HG03442 (cell line): ENCODE measurements around the gene TMEM203.
A peak's percentile ranks its signal among the peaks of the same experiment; 100 is the strongest.

ENCODE experiments used
- ATAC-seq: cut with Tn5 transposase; IDR thresholded peaks from one replicate; pipeline ENCODE4 v1.9.1; 2021; ENCODE audit warnings: mild to moderate bottlenecking, moderate library complexity; ENCODE audit not compliant: unreplicated experiment

The TMEM203 gene

DNA sequence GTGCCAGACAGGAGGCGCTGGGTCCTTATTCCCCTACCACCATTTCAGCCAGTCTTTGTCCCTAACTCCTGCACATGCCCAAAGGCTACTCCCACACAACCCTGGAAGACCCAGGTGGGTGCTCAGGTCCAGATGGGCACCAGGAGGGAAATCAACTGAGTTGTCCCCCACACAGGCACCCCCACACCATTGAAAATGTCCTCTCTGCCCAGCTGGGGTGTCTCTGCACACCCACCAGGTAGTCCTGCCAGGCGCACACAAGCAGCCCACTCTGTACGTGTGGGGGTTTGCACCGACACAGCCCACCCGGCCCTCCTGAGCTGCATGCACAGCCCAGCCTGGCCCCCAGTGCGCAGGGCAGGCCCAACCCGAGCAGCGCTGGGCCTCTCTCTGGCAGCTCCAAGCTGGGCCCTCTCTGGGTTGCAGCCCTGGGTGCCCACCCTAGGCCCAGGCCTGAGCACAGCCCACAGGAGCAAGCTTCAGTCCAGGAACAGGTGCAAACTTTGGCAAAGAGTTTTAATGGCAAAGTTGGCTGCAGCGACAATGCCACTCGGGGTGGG is 14.4 kb upstream of the TMEM203 start:
- no peak for ATAC-seq

DNA sequence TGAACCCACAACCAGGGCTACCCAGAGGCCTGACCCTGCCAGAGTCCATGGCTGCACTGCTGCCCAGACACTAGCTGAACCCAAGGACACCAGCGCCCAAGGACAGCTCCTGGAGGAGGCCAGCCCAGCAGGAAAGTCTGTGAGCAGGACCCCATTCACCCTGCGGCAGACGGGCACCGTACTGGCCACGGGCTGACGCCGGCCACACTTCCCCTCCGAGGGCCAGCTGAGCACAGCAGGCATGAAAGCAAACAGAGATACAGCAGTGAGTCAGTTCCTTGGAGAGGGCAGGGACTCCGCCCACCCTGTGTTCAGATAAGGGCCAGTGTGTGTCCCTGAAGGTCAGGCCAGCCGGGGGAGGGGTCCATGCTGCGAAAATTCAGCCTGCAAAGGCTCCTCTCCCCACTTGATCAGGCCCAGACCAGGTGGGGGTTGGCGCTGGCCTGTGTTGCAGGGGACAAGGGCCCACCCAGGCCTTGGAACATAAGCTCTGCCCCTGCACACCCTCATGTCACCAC is 13.4 kb upstream of the TMEM203 start:
- no peak for ATAC-seq

GRCh38 chr9:137218212-137218753 is 12.8 kb upstream of the TMEM203 start:
- no peak for ATAC-seq

- no peak for ATAC-seq
These were observed 12.1 kb upstream of the TMEM203 start for GRCh38 chr9:137217276-137218211.

DNA sequence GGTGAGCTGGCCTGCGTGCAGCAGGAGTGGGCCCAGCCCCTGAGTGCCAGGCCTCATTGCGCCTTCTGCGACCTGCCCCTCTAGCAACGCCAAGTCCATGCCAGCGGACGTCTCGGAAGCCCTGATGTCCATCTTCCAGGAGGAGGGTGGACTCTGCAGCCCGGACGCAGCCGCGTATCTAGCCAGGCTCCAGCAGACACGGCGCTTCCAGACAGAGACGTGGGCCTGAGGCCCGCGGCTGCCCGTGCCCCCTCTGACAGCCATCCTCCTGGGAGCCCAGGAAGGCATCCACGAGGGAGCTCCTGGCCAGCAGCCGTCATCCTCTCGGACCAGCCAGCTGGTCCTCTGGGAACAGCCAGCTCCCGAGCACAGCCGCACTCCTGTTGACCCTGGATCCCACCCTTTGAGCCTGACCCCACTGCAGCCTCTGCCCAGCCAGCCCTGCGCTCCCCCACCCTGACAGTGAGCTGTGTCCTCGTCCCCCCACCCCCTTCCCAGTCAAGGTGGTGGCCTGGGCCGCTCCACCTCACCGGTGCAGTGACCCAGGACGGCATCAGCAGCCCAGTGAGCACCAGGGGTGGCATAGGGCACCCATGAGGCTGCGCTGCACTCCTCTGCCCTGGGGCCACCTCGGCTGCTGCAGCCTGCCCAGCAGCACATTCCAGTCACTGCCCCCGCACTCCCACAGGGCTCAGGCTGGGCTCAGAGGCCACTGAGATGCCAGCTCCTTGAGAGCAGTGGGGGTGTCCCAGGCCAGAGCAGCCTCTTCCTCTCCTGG is 10.9 kb upstream of the TMEM203 start:
- no peak for ATAC-seq

DNA sequence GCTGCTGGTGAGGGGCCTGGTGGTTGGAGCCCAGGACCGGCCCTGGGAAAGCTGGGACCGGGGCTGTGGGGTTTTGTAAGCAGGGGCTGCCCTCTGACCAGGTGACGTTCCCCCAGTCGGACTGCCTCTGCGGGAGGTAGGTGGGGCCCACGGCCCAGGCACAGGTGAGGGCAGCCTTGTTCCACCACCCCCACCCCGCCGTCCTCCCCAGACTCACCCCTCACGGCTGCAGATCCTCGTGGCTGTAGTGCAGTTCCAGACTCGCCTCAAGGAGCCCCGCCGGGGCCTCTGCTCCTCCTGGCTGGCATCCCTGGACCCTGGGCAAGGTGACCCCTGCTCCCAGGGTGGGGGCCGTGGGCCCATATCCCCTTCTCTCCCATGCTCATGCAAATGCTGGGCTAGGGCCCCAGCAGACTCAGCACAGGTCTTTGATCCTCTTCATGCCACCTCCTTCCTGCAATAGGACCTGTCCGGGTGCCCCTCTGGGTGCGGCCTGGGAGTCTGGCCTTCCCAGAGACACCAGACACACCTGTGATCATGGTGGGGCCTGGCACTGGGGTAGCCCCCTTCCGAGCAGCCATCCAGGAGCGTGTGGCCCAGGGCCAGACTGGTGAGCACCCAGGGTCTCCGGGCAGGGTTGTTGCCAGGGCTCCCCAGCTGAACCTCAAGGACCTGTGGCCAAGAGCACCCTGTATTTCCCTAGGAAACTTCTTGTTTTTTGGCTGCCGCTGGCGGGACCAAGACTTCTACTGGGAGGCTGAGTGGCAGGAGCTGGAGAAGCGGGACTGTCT is 9.9 kb upstream of the TMEM203 start:
- no peak for ATAC-seq

- ATAC-seq, result no peak
These were observed 9.2 kb upstream of the TMEM203 start for GRCh38 chr9:137214620-137215019.

GRCh38 chr9:137213160-137214060 is 8.0 kb upstream of the TMEM203 start:
- no peak for ATAC-seq

GRCh38 chr9:137212520-137212919 is 7.1 kb upstream of the TMEM203 start:
- ATAC-seq, result no peak

- no peak for ATAC-seq
These were observed 6.1 kb upstream of the TMEM203 start for GRCh38 chr9:137211532-137211931.

GRCh38 chr9:137206602-137207001 is 1.2 kb upstream of the TMEM203 start:
- ATAC-seq, result no peak

DNA sequence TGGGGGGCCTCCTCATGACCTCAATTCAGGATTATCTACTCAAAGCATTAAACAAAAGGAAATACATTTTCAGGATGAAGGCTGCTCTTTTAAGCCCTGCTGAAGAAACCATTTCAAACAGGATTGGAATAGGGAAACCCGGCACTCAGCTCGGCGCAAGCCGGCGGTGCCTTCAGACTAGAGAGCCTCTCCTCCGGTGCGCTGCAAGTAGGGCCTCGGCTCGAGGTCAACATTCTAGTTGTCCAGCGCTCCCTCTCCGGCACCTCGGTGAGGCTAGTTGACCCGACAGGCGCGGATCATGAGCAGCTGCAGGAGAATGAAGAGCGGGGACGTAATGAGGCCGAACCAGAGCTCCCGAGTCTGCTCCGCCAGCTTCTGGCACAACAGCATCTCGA is 720 bp downstream of the TMEM203 start:
- ATAC-seq, result no peak

- no peak for ATAC-seq
These were observed 2.5 kb downstream of the TMEM203 start for GRCh38 chr9:137202966-137203365.

GRCh38 chr9:137201205-137201868 is 4.1 kb downstream of the TMEM203 start:
- no peak for ATAC-seq

GRCh38 chr9:137200311-137201204 is 4.9 kb downstream of the TMEM203 start, which contains the start of gene TPRN:
TPRN (minus strand) TSS chr9:137200741; CDS start chr9:137200711, 30 bp downstream.
- ATAC-seq, result peak; percentile 80

GRCh38 chr9:137199411-137200121 is 5.9 kb downstream of the TMEM203 start:
- ATAC-seq, result no peak

- no peak for ATAC-seq
These were observed 6.6 kb downstream of the TMEM203 start for GRCh38 chr9:137198902-137199283.
